Stimulated activated CD4-positive, alpha-beta T cell treated with anti-CD3 and anti-CD28 coated beads, Interleukin-15, amount 100 ng/mL, for 1 hour (primary cell): ENCODE measurements around the gene LAIR1.
A peak's percentile ranks its signal among the peaks of the same experiment; 100 is the strongest.
"Not testable (repeated sequence)": the region's sequence is repeated elsewhere in the genome, so short reads cannot be mapped to it uniquely, and the experiment has no call there.

ENCODE experiments used
- DNase-seq, 2 donors: peaks; one replicate each; pipeline ENCODE4 v3.0.0-alpha.2; 2020; ENCODE audit warnings: low read depth in 1 of 2, low spot score in 1 of 2

Gene LAIR1, protein sequence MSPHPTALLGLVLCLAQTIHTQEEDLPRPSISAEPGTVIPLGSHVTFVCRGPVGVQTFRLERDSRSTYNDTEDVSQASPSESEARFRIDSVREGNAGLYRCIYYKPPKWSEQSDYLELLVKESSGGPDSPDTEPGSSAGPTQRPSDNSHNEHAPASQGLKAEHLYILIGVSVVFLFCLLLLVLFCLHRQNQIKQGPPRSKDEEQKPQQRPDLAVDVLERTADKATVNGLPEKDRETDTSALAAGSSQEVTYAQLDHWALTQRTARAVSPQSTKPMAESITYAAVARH

GRCh38 chr19:54364775-54365257, at the start of gene LAIR1:
TSS of gene LAIR1 (minus strand) at chr19:54364931. CDS start at chr19:54364804, 127 bp downstream.
- DNase-seq = peak; percentile 38 to 40

- DNase-seq = no peak
These were observed 49.4 kb upstream of the LAIR1 start for GRCh38 chr19:54414156-54414555.

DNA sequence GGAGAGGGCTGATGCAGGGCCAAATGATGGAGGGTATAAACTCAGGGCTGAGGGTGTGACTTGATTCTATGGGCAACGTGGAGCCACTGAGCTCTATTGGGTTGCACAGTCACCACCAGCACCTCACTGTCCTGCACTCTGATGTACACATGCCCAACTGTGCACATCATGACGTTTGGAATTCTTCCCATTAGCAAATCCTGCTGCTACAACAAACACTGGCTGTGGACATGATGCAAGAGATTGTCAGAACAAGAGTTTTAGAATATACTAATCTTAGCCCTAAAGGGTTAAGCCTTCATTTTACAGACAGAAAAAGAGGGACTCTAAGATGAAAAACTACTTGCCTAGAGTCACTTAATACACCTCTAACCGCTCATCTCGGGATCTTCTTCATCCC, 48.1 kb upstream of the LAIR1 start:
- DNase-seq = no peak

DNA sequence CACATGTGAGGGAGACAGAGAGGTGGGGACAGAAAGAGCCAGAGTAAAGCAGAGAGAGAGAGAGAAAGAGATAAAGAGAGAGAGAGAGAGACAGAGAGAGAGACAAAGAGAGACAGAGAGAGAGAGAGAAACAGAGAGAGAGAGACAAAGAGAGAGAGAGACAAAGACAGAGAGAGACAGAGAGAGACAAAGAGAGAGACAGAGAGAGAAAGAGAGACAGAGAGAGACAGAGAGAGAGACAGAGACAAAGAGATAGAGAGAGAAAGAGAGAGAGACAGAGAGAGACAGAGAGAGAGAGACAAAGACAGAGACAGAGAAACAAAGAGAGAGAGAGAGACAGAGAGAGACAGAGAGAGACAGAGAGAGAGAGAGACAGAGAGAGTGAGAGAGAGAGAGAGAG, 46.3 kb upstream of the LAIR1 start:
- DNase-seq = no peak

DNA sequence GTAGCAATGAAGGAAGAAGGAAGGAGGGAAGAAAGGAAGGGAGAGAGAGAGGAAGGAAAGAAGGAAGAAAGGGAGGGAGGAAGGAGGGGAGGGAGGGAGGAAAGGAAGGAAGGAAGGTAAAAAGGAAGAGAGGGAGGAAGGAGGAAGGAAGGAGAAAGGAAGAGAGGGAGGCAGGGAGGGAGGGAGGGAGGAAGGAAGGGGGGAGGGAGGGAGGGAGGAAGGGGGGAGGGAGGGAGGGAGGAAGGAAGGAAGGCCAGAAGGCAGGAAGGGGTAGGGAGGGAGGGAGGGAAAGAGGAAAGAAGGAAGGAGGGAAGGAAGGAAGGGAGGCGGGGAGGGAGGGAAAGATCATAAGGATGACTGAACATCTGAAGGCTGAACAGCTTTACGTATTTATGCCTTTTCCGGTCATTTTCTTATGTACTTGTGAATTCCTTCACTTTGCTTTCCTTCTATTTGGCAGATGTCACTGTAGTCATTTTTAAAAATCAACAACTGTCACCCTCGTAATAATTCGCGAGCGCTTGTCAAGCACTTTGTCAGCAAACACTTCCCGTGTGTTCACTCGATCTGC, 43.8 kb upstream of the LAIR1 start:
- no peak for DNase-seq

GRCh38 chr19:54407780-54408179, 43.0 kb upstream of the LAIR1 start:
- DNase-seq = no peak

DNA sequence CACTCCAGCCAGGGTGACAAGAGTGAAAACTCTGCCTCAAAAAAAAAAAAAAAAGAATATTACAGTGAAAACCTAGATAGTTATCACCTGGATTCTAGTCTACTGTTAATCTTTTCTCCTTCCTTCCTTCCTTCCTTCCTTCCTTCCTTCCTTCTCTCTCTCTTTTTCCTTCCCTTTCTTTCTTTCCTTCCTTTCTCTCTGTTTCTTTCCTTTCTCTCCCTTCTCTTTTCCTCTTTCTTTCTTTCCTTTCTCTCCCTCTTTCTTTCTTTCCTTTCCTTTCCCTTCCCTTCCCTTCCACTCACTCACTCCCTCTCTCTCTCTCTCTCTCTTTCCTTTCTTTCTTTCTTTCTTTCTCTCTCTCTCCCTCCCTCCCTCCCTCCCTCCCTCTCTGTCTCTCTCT, 40.9 kb upstream of the LAIR1 start:
- no peak for DNase-seq

DNA sequence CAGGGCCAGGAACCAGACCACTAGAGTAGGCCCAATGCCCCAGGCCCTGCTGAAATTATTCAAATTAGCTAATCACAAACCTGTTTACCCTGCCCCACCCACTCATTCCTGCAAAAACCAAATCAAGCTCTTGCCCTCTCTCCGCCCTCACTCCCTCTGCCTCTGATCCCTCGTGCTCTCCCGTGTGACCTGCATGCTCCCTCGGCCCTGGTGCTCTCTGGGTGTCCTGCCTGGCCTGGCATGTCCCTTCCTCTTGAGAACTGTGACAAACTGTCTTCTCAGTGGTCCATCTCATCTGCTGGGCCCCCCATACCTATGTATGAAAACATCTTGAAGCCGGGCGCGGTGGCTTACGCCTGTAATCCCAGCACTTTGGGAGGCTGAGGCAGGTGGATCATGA, 38.3 kb upstream of the LAIR1 start:
- DNase-seq = no peak

GRCh38 chr19:54400913-54401312, 36.2 kb upstream of the LAIR1 start:
- DNase-seq = no peak

DNA sequence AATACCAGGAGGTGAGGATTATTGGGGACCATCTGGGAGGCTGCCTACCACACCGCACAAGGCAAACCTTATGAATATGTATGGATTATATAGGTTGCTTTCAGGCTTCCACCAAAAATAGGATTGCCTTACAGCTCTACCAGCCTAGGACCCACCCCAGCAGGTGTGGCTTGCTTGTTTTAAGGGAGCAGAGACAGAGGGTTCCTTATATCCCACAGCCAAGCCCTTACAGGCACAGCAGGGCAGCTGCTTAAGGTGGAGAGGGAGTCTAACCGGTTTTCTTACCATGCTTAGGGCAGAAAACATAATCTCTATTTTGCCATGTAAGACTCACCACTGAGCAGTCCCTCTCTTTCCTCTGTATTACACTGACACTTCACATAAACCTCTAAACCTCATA, 34.5 kb upstream of the LAIR1 start:
- no peak for DNase-seq

GRCh38 chr19:54395685-54396084, 31.0 kb upstream of the LAIR1 start:
- DNase-seq = no peak

DNA sequence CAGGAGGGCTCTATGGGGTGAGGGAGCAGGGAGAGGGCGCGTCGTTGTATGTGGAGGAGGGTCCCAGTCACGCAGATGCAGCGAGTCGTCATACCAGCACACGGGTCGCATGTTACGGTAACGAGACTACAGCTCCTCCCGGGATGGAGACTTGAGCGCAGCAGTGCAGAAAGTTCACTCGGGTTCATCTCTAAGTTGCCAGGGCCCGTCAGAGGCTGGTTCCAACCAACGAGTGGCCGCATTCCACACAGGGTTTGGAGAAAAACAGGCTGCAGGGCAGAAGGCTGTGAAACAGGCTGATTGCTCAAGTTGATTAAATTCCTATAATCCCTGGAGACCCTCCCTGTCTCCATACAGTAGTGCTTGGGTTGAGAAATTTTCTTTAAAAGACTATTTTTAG, 28.6 kb upstream of the LAIR1 start:
- no peak for DNase-seq

- no peak for DNase-seq
These were observed 27.4 kb upstream of the LAIR1 start for GRCh38 chr19:54392105-54392504.

DNA sequence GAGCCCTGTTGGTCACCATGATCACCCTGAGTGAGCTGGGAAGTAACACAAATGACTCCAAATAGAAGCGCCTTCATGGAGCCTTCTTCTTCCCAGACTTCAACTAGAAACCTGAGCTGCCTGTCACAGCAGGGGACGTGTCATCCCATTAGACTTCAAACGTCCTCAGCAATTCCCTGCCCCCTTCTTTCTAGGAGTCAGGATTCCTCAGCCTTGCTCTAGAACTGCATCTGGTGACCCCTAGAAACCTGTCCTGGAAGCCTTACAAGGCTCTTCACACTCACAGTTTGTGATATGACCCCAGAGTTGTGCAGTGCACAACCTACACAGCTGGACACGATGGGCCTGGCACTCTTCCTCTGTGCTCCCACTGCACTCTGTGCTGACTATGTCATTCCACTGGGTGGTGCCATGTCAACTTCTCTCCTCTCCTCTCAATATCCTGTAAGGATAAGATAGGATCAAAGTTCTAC, 26.9 kb upstream of the LAIR1 start:
- no peak for DNase-seq

GRCh38 chr19:54390942-54391577, 26.3 kb upstream of the LAIR1 start:
- DNase-seq = peak in 1 of 2 donors; percentile 43

GRCh38 chr19:54389553-54389952, 24.8 kb upstream of the LAIR1 start:
- no peak for DNase-seq

GRCh38 chr19:54388802-54389139, 24.0 kb upstream of the LAIR1 start:
- no peak for DNase-seq

DNA sequence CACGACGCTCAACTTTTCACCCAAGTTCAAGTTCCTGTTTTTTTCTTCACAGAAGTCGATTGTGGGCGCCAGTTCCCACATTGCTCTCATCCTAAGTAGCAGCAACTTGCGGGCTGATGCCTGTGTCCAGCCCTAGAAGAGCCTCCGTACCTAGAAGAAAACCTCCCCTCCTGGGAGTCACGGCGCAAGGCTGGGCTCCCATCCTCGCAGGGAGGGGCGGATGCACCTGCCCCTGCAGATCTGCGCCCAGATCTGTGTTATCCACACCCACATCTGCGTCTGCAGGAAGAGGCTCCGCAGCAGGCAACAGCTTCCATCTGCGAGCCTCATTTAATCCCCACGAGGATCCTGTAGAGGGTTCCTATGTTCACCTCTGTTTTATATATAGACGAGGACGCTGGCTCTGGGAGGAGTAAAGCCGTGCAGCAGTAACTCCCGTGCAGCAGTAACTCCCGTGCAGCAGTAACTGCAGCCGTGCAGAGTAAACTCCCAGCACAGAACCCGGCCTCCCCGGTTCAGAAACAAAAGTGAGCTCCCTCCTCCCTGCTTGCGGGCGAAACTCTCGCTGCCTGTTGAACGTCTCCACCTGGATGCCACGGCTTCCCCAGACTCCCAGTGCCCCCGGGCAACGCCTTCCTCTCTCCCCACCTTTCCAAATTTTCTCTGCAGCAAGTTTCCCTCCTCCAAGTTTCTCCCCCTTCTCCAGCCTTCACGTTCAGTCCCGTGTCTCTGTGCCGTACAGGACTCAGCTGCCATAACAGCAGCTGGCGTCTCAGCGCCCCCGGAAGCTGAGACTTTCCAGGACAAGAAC, 23.5 kb upstream of the LAIR1 start:
- DNase-seq = peak in 1 of 2 donors; percentile 18

GRCh38 chr19:54383330-54383729, 18.6 kb upstream of the LAIR1 start:
- no peak for DNase-seq

DNA sequence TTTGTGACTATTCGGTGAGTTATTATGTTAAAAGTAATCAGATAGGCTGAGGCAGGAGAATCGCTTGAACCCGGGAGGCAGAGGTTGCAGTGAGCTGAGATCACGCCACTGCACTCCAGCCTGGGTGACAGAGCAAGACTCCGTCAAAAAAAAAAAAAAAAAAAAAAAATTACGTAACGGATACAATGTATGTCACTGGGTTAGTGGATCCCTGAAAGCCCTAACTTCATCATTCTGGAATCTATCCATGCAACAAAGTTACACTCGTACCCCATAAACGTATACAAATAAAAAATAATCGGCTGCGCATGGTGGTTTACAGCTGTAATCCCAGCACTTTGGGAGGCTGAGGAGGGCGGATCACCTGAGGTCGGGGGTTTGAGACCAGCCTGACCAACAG, 17.3 kb upstream of the LAIR1 start:
- DNase-seq = not testable (repeated sequence)

- DNase-seq = no peak
These were observed 16.2 kb upstream of the LAIR1 start for GRCh38 chr19:54380897-54381296.
